PC-3 (cell line): ENCODE results near the gene UGT3A2. TPM values are rescaled to one million over a fixed set of nuclear protein-coding genes. Genes with fewer than 3 reads are reported as not detected.

Experiments
- ATAC-seq: fragments of 200-7000 bp; cut with Tn5 transposase; 2 replicates; pipeline ENCODE4 v1.9.1; 2020; ENCODE audit warnings: mild to moderate bottlenecking, moderate library complexity
- BruUV-seq: library from RNA; stranded (reverse); fragments of 400-500 nt; replicated peaks from 2 replicates; lab custom pipeline; 2021; lab: Mats Ljungman, UMichigan
- CTCF ChIA-PET: fragments of 300-600 bp; sonication (Branson Sonifier 250); formaldehyde crosslinking; loops from one replicate; lab custom pipeline; 2022; ENCODE audit warnings: antibody characterized with exemption; lab: Charles Lee
- POLR2A ChIA-PET: fragments of 300-600 bp; sonication (Branson Sonifier 250); formaldehyde crosslinking; loops from one replicate; lab custom pipeline; 2022; ENCODE audit warnings: antibody characterized with exemption; ENCODE audit not compliant: unreplicated experiment; lab: Charles Lee
- DNase-seq: peaks from one replicate; pipeline ENCODE4 v3.0.0-alpha.2; 2015
- H2AFZ ChIP-seq: fragments of 300-600 bp; sonication (generic); 2 replicates; pipeline ENCODE4 v1.6.0; 2016; ENCODE audit warnings: antibody characterized with exemption, low read length
- H3F3A ChIP-seq: fragments of 300-600 bp; sonication (generic); one replicate; pipeline ENCODE4 v1.6.0; 2017; ENCODE audit warnings: antibody characterized with exemption, low read length, control low read depth, mild to moderate bottlenecking; ENCODE audit not compliant: unreplicated experiment
- H3K27ac ChIP-seq: fragments of 300-600 bp; sonication (generic); 2 replicates; pipeline ENCODE4 v1.5.1; 2016; ENCODE audit warnings: mild to moderate bottlenecking, low read length
- H3K27me3 ChIP-seq: fragments of 300-600 bp; sonication (generic); 2 replicates; pipeline ENCODE4 v1.6.1; 2016; ENCODE audit warnings: low read length, mixed read lengths
- H3K36me3 ChIP-seq: fragments of 300-600 bp; sonication (generic); 2 replicates; pipeline ENCODE4 v1.6.1; 2016; ENCODE audit warnings: low read depth, mixed run types, low read length, mixed read lengths
- H3K4me1 ChIP-seq: fragments of 300-600 bp; sonication (generic); 2 replicates; pipeline ENCODE4 v1.5.1; 2016; ENCODE audit warnings: low read length; ENCODE audit not compliant: insufficient read depth
- H3K4me2 ChIP-seq: fragments of 300-600 bp; sonication (generic); 2 replicates; pipeline ENCODE4 v1.6.0; 2016; ENCODE audit warnings: low read length
- H3K4me3 ChIP-seq: fragments of 300-600 bp; sonication (generic); 2 replicates; pipeline ENCODE4 v1.5.1; 2016; ENCODE audit warnings: mild to moderate bottlenecking, low read length, mixed read lengths
- H3K79me2 ChIP-seq: fragments of 300-600 bp; sonication (generic); 2 replicates; pipeline ENCODE4 v1.6.1; 2017; ENCODE audit warnings: low read length, mixed read lengths
- H3K9ac ChIP-seq: fragments of 300-600 bp; sonication (generic); 2 replicates; pipeline ENCODE4 v1.6.0; 2016; ENCODE audit warnings: mild to moderate bottlenecking, low read length
- H3K9me2 ChIP-seq: fragments of 300-600 bp; sonication (generic); replicated peaks from 2 replicates; pipeline ENCODE4 v1.6.1; 2016; ENCODE audit warnings: mixed run types, low read length, mixed read lengths
- H3K9me3 ChIP-seq: fragments of 300-600 bp; sonication (generic); 2 replicates; pipeline ENCODE4 v1.6.1; 2016; ENCODE audit warnings: low read length, mixed read lengths
- H4K20me1 ChIP-seq: fragments of 300-600 bp; sonication (generic); 2 replicates; pipeline ENCODE4 v1.6.1; 2016; ENCODE audit warnings: low read length, mixed read lengths
- CTCF ChIP-seq: fragments of 300-600 bp; sonication (generic); conservative IDR thresholded peaks from 2 replicates; pipeline ENCODE4 v1.5.1; 2017; ENCODE audit warnings: antibody characterized with exemption, low read depth, mild to moderate bottlenecking, low read length
- EZH2 ChIP-seq: fragments of 300-600 bp; sonication (generic); IDR thresholded peaks from one replicate; pipeline ENCODE4 v1.6.1; 2017; ENCODE audit warnings: antibody characterized with exemption, mild to moderate bottlenecking, low read length; ENCODE audit not compliant: unreplicated experiment
- EZH2phosphoT487 ChIP-seq: fragments of 300-600 bp; sonication (generic); IDR thresholded peaks from 2 replicates; pipeline ENCODE4 v1.6.1; 2018; ENCODE audit warnings: mild to moderate bottlenecking, antibody characterized with exemption, low read length, borderline replicate concordance
- intact Hi-C: fragments of 100-400 bp; cut with micrococcal nuclease; formaldehyde crosslinking; loops from 2 replicates; pipeline ENCODE4 v1.9.0; 2023
- total RNA-seq: library from RNA; depleted of rRNA; stranded (reverse); fragments of >200 nt; gene quantifications from 2 replicates; pipeline ENCODE4 v1.2.3, GENCODE V29; 2014

UGT3A2 gene
- total RNA-seq, 1 experiment from 2014 or later: not detected

- H3K9ac ChIP-seq: no peak overlapping the region
- no TSS peak for BruUV-seq
- H3F3A ChIP-seq: no peaks in the 10 kb centered on the region
- H3K4me2 ChIP-seq: no peak overlapping the region
- TF ChIP-seq EZH2 (no peak), CTCF (no peak), EZH2phosphoT487 (no peak)
- no peak overlapping the region for H3K4me3 ChIP-seq
- no peaks in the 10 kb centered on the region for H3K9me3 ChIP-seq
- CTCF ChIA-PET: no interaction called here
- H3K79me2 ChIP-seq: no peaks in the 10 kb centered on the region
- DNase-seq (no peak), ATAC-seq (no peak)
- intact Hi-C loops: no loop called here
- H4K20me1 ChIP-seq: no peaks in the 10 kb centered on the region
- H2AFZ ChIP-seq: no peak overlapping the region
- no peak overlapping the region for H3K27ac ChIP-seq
- H3K36me3 ChIP-seq: no peaks in the 10 kb centered on the region
- POLR2A ChIA-PET: no interaction called here
- H3K4me1 ChIP-seq: no peaks in the 10 kb centered on the region
- H3K9me2 ChIP-seq: no peaks in the 10 kb centered on the region
- peaks cover 48% of the 10 kb centered on the region for H3K27me3 ChIP-seq
Measured at GRCh38 chr5:36066001-36066539, 612 bp downstream of the UGT3A2 start.

GRCh38 chr5:36060420-36060887 is 6.2 kb downstream of the UGT3A2 start:
- ATAC-seq (peak; percentile 82), DNase-seq (peak; percentile 55)
- Histone ChIP-seq H3K9me2 (no peaks in the 10 kb centered on the region), H3K27ac (no peak overlapping the region), H3K4me3 (peak overlapping the region; percentile 15; the same call in 1 of the 2 replicates), H3F3A (no peaks in the 10 kb centered on the region), H3K4me1 (peaks cover 9% of the 10 kb centered on the region), H3K36me3 (no peaks in the 10 kb centered on the region), H3K27me3 (peaks cover 17% of the 10 kb centered on the region), H3K79me2 (no peaks in the 10 kb centered on the region), H3K4me2 (peak overlapping the region; percentile 47), H3K9me3 (no peaks in the 10 kb centered on the region), H2AFZ (peak overlapping the region; percentile 18; the same call in 1 of the 2 replicates), H3K9ac (no peak overlapping the region), H4K20me1 (no peaks in the 10 kb centered on the region)
- POLR2A ChIA-PET: interaction anchor here (0.6 kb wide), 1 partner anchor 1010 kb away, joined by 20 read pairs; no protein-coding TSS in a partner anchor
- no TSS peak for BruUV-seq
- TF ChIP-seq CTCF (peak; percentile 71), EZH2 (no peak), EZH2phosphoT487 (no peak)
- CTCF ChIA-PET: interaction anchor here (0.7 kb wide), 1 partner anchor 420 kb away, joined by 3 read pairs; no protein-coding TSS in a partner anchor
- intact Hi-C loops: loop anchor here (2.0 to 5.0 kb wide), 2 partner anchors 72 to 637 kb away; no protein-coding TSS in a partner anchor
